MM.1S (cell line): ENCODE results near the gene RPS15A.
A peak's percentile ranks its signal among the peaks of the same experiment; 100 is the strongest.

Experiments
- DNase-seq: peaks from one replicate; pipeline ENCODE4 v3.0.0-alpha.2; 2015
- H2AFZ ChIP-seq: fragments of 300-600 bp; sonication (generic); 2 replicates; pipeline ENCODE4 v1.6.0; 2016; ENCODE audit warnings: antibody characterized with exemption, low read length
- H3F3A ChIP-seq: fragments of 300-600 bp; sonication (generic); 2 replicates; pipeline ENCODE4 v1.6.1; 2016; ENCODE audit warnings: mild to moderate bottlenecking, antibody characterized with exemption, low read length, moderate library complexity, mixed read lengths; ENCODE audit not compliant: insufficient read depth
- H3K27ac ChIP-seq: fragments of 300-600 bp; sonication (generic); 2 replicates; pipeline ENCODE4 v1.5.1; 2016; ENCODE audit warnings: mild to moderate bottlenecking, low read length
- H3K27me3 ChIP-seq: fragments of 300-600 bp; sonication (generic); replicated peaks from 2 replicates; pipeline ENCODE4 v1.6.0; 2016; ENCODE audit warnings: low read length; ENCODE audit not compliant: insufficient read depth
- H3K36me3 ChIP-seq: fragments of 300-600 bp; sonication (generic); replicated peaks from 2 replicates; pipeline ENCODE4 v1.6.1; 2016; ENCODE audit warnings: mild to moderate bottlenecking, low read length, mixed read lengths; ENCODE audit not compliant: insufficient read depth
- H3K4me1 ChIP-seq: fragments of 300-600 bp; sonication (generic); 2 replicates; pipeline ENCODE4 v1.6.1; 2016; ENCODE audit warnings: low read length, mixed read lengths
- H3K4me2 ChIP-seq: fragments of 300-600 bp; sonication (generic); 2 replicates; pipeline ENCODE4 v1.6.0; 2016; ENCODE audit warnings: low read depth, low read length
- H3K4me3 ChIP-seq: fragments of 300-600 bp; sonication (generic); 2 replicates; pipeline ENCODE4 v1.5.1; 2016; ENCODE audit warnings: low read length, mixed read lengths
- H3K79me2 ChIP-seq: fragments of 300-600 bp; sonication (generic); 2 replicates; pipeline ENCODE4 v1.6.1; 2016; ENCODE audit warnings: mixed run types, low read length, mixed read lengths
- H3K9ac ChIP-seq: fragments of 300-600 bp; sonication (generic); 2 replicates; pipeline ENCODE4 v1.6.1; 2016; ENCODE audit warnings: low read length, mixed read lengths
- H3K9me2 ChIP-seq: fragments of 300-600 bp; sonication (generic); replicated peaks from 2 replicates; pipeline ENCODE4 v1.6.1; 2016; ENCODE audit warnings: mild to moderate bottlenecking, low read length, mixed read lengths; ENCODE audit not compliant: insufficient read depth
- H3K9me3 ChIP-seq: fragments of 300-600 bp; sonication (generic); replicated peaks from 2 replicates; pipeline ENCODE4 v1.6.1; 2016; ENCODE audit warnings: mild to moderate bottlenecking, low read length, mixed read lengths; ENCODE audit not compliant: insufficient read depth
- H4K20me1 ChIP-seq: fragments of 300-600 bp; sonication (generic); 2 replicates; pipeline ENCODE4 v1.6.1; 2016; ENCODE audit warnings: mild to moderate bottlenecking, low read length, moderate library complexity, mixed read lengths; ENCODE audit not compliant: insufficient read depth
- EZH2 ChIP-seq: fragments of 300-600 bp; sonication (generic); optimal IDR thresholded peaks from 2 replicates; pipeline ENCODE3; 2017; ENCODE audit warnings: low read depth, mild to moderate bottlenecking, antibody characterized with exemption, low read length, mixed read lengths
- EZH2phosphoT487 ChIP-seq: fragments of 300-600 bp; sonication (generic); IDR thresholded peaks from 2 replicates; pipeline ENCODE4 v1.6.1; 2018; ENCODE audit warnings: antibody characterized with exemption, low read length
- TF ChIP-seq, protein P1 (sequence below): fragments of 300-600 bp; sonication (generic); IDR thresholded peaks from 2 replicates; pipeline ENCODE4 v1.5.1; 2016; ENCODE audit warnings: antibody characterized with exemption, low read length, mixed read lengths

RPS15A gene

DNA sequence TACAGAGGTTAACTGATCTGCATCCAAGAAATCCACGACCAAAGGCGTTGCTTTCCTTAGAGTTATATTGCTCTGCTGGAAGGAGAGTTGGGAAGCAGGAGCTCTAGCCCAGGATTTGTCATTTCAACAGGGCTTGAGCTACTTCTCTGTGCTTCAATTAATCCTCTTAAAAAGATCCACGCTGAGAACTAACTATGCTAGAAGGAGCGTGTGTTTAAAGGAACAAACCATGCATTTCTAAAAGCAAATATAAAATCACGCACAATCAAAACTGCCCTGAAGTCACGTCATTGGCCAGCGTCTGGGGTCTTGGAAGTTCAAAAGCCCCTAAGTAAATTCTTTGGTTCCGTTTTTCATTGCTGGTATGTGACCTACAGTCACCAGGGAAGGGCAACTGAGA is 10.2 kb upstream of the RPS15A start:
- peak overlapping the region; percentile 71; the same call in 1 of the 2 replicates for H2AFZ ChIP-seq
- H3K9me3 ChIP-seq = no peaks in the 10 kb centered on the region
- peaks cover 9% of the 10 kb centered on the region for H3K4me1 ChIP-seq
- no peaks in the 10 kb centered on the region for H3K9me2 ChIP-seq
- peaks cover 20% of the 10 kb centered on the region; the same call in 1 of the 2 replicates for H3K36me3 ChIP-seq
- no peaks in the 10 kb centered on the region for H4K20me1 ChIP-seq
- H3K27ac ChIP-seq = peak overlapping the region; percentile 68; the same call in 1 of the 2 replicates
- TF ChIP-seq, protein P1, sequence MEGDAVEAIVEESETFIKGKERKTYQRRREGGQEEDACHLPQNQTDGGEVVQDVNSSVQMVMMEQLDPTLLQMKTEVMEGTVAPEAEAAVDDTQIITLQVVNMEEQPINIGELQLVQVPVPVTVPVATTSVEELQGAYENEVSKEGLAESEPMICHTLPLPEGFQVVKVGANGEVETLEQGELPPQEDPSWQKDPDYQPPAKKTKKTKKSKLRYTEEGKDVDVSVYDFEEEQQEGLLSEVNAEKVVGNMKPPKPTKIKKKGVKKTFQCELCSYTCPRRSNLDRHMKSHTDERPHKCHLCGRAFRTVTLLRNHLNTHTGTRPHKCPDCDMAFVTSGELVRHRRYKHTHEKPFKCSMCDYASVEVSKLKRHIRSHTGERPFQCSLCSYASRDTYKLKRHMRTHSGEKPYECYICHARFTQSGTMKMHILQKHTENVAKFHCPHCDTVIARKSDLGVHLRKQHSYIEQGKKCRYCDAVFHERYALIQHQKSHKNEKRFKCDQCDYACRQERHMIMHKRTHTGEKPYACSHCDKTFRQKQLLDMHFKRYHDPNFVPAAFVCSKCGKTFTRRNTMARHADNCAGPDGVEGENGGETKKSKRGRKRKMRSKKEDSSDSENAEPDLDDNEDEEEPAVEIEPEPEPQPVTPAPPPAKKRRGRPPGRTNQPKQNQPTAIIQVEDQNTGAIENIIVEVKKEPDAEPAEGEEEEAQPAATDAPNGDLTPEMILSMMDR = no peak
- TF ChIP-seq EZH2phosphoT487 (no peak), EZH2 (no peak)
- H3K27me3 ChIP-seq = no peaks in the 10 kb centered on the region
- peaks cover 23% of the 10 kb centered on the region for H3F3A ChIP-seq
- no peak for DNase-seq
- peak overlapping the region; percentile 81 for H3K9ac ChIP-seq
- peaks cover 57% of the 10 kb centered on the region for H3K79me2 ChIP-seq
- H3K4me3 ChIP-seq = peak overlapping the region; percentile 95
- H3K4me2 ChIP-seq = peak overlapping the region; percentile 97

DNA sequence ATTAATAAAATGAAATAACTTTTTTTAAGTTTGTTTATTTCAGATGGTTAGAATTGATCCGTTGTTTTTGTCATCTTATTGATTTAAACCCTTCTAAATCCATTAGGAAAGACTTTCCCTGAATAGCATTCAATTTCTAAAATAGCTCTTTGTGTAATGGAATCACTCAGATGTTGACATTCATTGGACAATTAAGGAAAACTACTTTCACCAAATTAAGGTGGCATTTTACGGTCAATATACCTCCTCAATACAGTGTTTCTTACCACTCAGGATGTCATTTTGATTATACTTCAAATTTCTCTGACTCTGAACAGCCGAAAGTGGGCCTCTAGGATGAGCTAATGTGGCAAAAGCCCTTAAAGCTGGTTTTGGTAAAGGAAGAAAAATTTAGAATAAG is 9.4 kb upstream of the RPS15A start:
- Histone ChIP-seq H3F3A (peaks cover 19% of the 10 kb centered on the region), H2AFZ (no peak overlapping the region), H3K27me3 (no peaks in the 10 kb centered on the region), H3K9me2 (no peaks in the 10 kb centered on the region), H3K4me1 (peaks cover 9% of the 10 kb centered on the region), H3K4me3 (peak overlapping the region; percentile 95; the same call in 1 of the 2 replicates), H4K20me1 (no peaks in the 10 kb centered on the region), H3K4me2 (peak overlapping the region; percentile 97), H3K79me2 (peaks cover 59% of the 10 kb centered on the region), H3K9me3 (no peaks in the 10 kb centered on the region), H3K9ac (peak overlapping the region; percentile 81; the same call in 1 of the 2 replicates), H3K36me3 (peaks cover 27% of the 10 kb centered on the region; the same call in 1 of the 2 replicates), H3K27ac (no peak overlapping the region)
- no peak for TF ChIP-seq EZH2
- DNase-seq = no peak

DNA sequence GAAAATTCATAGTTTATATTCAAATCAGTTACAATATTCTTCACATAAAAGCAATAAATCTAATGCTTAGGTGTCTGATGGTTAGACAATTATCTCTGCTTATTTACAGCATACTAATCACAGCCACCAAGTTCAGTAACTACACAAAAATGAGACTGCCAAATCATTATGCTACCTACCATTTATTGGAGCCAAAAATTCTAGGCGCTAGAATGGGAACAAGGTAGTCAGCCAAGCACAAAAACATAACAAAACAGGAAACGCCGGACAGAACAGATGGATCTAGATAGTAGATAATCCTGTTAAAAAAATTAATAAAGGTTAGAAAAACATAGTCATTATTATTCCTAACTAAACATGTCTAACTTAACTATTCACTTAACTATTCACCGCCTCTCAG is 7.6 kb upstream of the RPS15A start:
- H3K27ac ChIP-seq = no peak overlapping the region
- no peak overlapping the region for H3K4me2 ChIP-seq
- H3K36me3 ChIP-seq = peaks cover 33% of the 10 kb centered on the region
- no peak overlapping the region for H3K9ac ChIP-seq
- H3K79me2 ChIP-seq = peaks cover 59% of the 10 kb centered on the region
- H3K27me3 ChIP-seq = no peaks in the 10 kb centered on the region
- H2AFZ ChIP-seq = no peak overlapping the region
- H3K4me1 ChIP-seq = peaks cover 9% of the 10 kb centered on the region
- no peaks in the 10 kb centered on the region for H3K9me2 ChIP-seq
- peaks cover 7% of the 10 kb centered on the region for H3F3A ChIP-seq
- H4K20me1 ChIP-seq = no peaks in the 10 kb centered on the region
- H3K9me3 ChIP-seq = no peaks in the 10 kb centered on the region
- TF ChIP-seq EZH2phosphoT487 (no peak), EZH2 (no peak)
- TF ChIP-seq, protein P1 = no peak
- no peak overlapping the region for H3K4me3 ChIP-seq
- no peak for DNase-seq

DNA sequence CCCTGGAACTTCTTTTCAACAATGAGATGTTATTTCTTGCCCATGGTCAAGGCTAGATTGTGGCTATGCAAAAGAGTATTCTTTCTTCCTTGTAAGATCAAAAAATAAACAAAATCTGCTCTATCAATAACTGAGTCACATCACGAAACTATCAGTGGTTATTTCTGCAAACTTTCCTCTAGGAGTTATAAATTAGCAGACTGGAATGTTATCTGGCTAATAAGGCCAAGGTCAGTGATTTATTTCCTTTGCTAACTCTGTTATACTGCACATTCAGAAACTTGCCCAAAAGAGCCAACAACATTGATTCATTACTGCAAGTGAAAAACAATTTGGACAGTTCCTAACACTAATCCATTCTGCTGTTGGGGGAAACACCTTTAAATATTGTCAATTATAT is 6.2 kb upstream of the RPS15A start:
- H3F3A ChIP-seq = peaks cover 14% of the 10 kb centered on the region

More for the DNA sequence above, 6.2 kb upstream of the RPS15A start:
- no peaks in the 10 kb centered on the region for H3K9me3 ChIP-seq
- peaks cover 33% of the 10 kb centered on the region for H3K36me3 ChIP-seq
- no peaks in the 10 kb centered on the region for H3K27me3 ChIP-seq
- H4K20me1 ChIP-seq = no peaks in the 10 kb centered on the region
- H3K27ac ChIP-seq = no peak overlapping the region
- no peak overlapping the region for H3K4me3 ChIP-seq
- no peak overlapping the region for H2AFZ ChIP-seq
- H3K9ac ChIP-seq = no peak overlapping the region
- no peak overlapping the region for H3K4me2 ChIP-seq
- TF ChIP-seq, protein P1 = no peak
- TF ChIP-seq EZH2phosphoT487 (no peak), EZH2 (no peak)
- H3K79me2 ChIP-seq = peaks cover 59% of the 10 kb centered on the region
- peaks cover 9% of the 10 kb centered on the region for H3K4me1 ChIP-seq
- DNase-seq = no peak
- H3K9me2 ChIP-seq = no peaks in the 10 kb centered on the region
